AG04450 (cell line): ENCODE measurements around the gene COPS3. TPM values are rescaled to one million over a fixed set of nuclear protein-coding genes. Genes with fewer than 3 reads are reported as not detected.
"Not testable (repeated sequence)": the region's sequence is repeated elsewhere in the genome, so short reads cannot be mapped to it uniquely, and the experiment has no call there.

ENCODE experiments used
- CTCF ChIA-PET: fragments of 300-600, 350-600 bp; formaldehyde crosslinking; extraction: SDS; loops from one replicate; lab custom pipeline; 2022; ENCODE audit warnings: antibody characterized with exemption, inconsistent platforms; lab: Charles Lee
- POLR2A ChIA-PET: fragments of 350-600 bp; formaldehyde crosslinking; extraction: SDS; loops from one replicate; lab custom pipeline; 2021; ENCODE audit warnings: antibody characterized with exemption, inconsistent platforms; lab: Yijun Ruan, JAX
- DNase-seq: peaks from one replicate; pipeline ENCODE4 v3.0.0-alpha.2; 2011; ENCODE audit warnings: low read depth, low spot score
- H3K27ac ChIP-seq: one replicate; pipeline ENCODE4 v1.5.1; 2012; ENCODE audit warnings: low read depth, low read length, control low read depth
- H3K27me3 ChIP-seq: one replicate; pipeline ENCODE4 v1.6.0; 2012; ENCODE audit warnings: low read length; ENCODE audit not compliant: control insufficient read depth, insufficient read depth
- H3K4me3 ChIP-seq: 2 replicates; pipeline ENCODE4 v1.5.1; 2011; ENCODE audit warnings: mild to moderate bottlenecking, low read depth, low read length, control low read depth
- H3K9me3 ChIP-seq: 2 replicates; pipeline ENCODE4 v1.5.1; 2012; ENCODE audit warnings: low read length; ENCODE audit not compliant: control insufficient read depth, insufficient read depth
- polyA plus RNA-seq: library from polyadenylated mRNA; depleted of rRNA; stranded (reverse); fragments of >200 nt; gene quantifications from 2 replicates; pipeline ENCODE4 v1.2.3, GENCODE V29; 2011
- TF ChIP-seq, protein P1 (sequence below): IDR thresholded peaks from 2 replicates; pipeline ENCODE4 v1.5.1; 2011; ENCODE audit warnings: low read depth, low read length, control low read depth, inconsistent platforms

Gene COPS3
- polyA plus RNA-seq, 1 experiment: 91.2 TPM

- DNase-seq: no peak
- H3K27me3 ChIP-seq: no peaks in the 10 kb centered on the region
- H3K4me3 ChIP-seq: no peak overlapping the region
- H3K9me3 ChIP-seq: no peaks in the 10 kb centered on the region
- ChIA-PET CTCF (interaction anchor here (0.6 to 1.4 kb wide), 2 partner anchors 10 to 841 kb away, joined by 8 to 13 read pairs; no protein-coding TSS in a partner anchor), POLR2A (no interaction called here)
- no peak overlapping the region for H3K27ac ChIP-seq
- TF ChIP-seq, protein P1, sequence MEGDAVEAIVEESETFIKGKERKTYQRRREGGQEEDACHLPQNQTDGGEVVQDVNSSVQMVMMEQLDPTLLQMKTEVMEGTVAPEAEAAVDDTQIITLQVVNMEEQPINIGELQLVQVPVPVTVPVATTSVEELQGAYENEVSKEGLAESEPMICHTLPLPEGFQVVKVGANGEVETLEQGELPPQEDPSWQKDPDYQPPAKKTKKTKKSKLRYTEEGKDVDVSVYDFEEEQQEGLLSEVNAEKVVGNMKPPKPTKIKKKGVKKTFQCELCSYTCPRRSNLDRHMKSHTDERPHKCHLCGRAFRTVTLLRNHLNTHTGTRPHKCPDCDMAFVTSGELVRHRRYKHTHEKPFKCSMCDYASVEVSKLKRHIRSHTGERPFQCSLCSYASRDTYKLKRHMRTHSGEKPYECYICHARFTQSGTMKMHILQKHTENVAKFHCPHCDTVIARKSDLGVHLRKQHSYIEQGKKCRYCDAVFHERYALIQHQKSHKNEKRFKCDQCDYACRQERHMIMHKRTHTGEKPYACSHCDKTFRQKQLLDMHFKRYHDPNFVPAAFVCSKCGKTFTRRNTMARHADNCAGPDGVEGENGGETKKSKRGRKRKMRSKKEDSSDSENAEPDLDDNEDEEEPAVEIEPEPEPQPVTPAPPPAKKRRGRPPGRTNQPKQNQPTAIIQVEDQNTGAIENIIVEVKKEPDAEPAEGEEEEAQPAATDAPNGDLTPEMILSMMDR: peak; percentile 29
Measured at GRCh38 chr17:17269926-17270773, 10.9 kb downstream of the COPS3 start.

DNA sequence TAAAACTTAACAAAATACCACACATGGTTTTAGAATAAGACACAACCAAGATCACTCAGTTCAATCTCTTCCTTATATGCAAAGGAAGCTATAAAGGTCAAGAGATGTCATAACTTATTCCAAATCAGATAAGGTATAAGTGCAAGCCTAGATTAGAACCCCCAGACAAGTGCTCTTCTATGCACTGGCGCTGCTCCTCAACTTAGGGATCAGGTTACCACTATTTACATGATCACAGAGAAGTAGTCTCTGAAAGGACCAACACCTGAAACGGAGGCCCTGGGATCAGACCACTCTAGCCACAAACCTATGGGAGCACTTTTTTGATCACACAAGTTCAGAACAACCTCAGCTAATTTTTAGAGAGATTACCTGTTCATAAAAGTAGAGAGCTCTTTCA, 16.6 kb downstream of the COPS3 start:
- Histone ChIP-seq H3K27ac (no peak overlapping the region), H3K27me3 (no peaks in the 10 kb centered on the region), H3K9me3 (no peaks in the 10 kb centered on the region), H3K4me3 (no peak overlapping the region)
- TF ChIP-seq, protein P1: no peak
- POLR2A ChIA-PET: no interaction called here
- DNase-seq: no peak
- CTCF ChIA-PET: no interaction called here

DNA sequence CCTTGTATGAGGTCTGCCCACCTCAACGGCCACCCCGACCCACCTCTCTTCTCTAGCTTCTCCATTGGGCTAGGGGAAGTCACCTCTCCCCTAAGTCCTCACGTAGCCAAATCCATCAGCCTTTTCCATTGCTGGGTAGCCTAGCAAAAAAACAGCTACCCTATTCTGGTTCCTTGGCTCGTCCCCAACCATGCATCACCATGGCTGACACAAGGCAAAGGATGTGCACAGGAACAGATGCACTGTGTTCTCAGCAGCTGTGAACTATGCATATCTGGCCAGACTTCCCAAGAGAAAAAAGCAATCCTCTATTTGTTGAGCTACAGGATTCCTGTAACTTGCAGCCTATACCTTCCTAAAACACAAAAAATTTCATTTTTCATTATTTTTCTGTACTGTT, 22.0 kb downstream of the COPS3 start:
- DNase-seq: no peak
- no peak overlapping the region for H3K27ac ChIP-seq
- H3K27me3 ChIP-seq: no peaks in the 10 kb centered on the region
- H3K4me3 ChIP-seq: no peak overlapping the region
- CTCF ChIA-PET: no interaction called here
- H3K9me3 ChIP-seq: no peaks in the 10 kb centered on the region
- TF ChIP-seq, protein P1: no peak
- POLR2A ChIA-PET: interaction anchor here (1.2 kb wide), 1 partner anchor 22 kb away, joined by 3 read pairs; the partner anchor contains the start of gene COPS3

- Histone ChIP-seq H3K27ac (no peak overlapping the region), H3K9me3 (no peaks in the 10 kb centered on the region), H3K4me3 (no peak overlapping the region), H3K27me3 (no peaks in the 10 kb centered on the region)
- no peak for DNase-seq
- TF ChIP-seq, protein P1: no peak
- POLR2A ChIA-PET: no interaction called here
- CTCF ChIA-PET: interaction anchor here (0.7 kb wide), 1 partner anchor 98 kb away, joined by 3 read pairs; no protein-coding TSS in a partner anchor
Measured at GRCh38 chr17:17258011-17258410, 23.0 kb downstream of the COPS3 start.

GRCh38 chr17:17256316-17256715, 24.7 kb downstream of the COPS3 start:
- ChIA-PET CTCF (no interaction called here), POLR2A (interaction anchor here (0.6 kb wide), 1 partner anchor 19 kb away, joined by 5 read pairs; the partner anchor contains the start of gene FLCN)
- Histone ChIP-seq H3K9me3 (no peaks in the 10 kb centered on the region), H3K27ac (no peak overlapping the region), H3K4me3 (no peak overlapping the region), H3K27me3 (no peaks in the 10 kb centered on the region)
- no peak for DNase-seq
- TF ChIP-seq, protein P1: no peak

DNA sequence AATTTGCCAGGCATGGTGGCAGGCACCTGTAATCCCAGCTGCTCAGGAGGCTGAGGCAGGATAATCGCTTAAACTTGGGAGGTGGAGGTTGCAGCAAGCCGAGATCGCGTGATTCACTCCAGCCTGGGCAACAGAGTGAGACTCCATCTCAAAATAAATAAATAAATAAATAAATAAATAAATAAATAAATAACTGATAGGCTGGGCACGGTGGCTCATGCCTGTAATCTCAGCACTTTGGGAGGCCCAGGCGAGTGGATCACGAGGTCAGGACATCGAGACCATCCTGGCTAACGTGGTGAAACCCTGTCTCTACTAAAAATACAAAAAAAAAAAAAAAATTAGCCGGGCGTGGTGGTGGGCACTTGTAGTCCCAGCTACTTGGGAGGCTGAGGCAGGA, 25.4 kb downstream of the COPS3 start:
- H3K4me3 ChIP-seq, H3K27me3 ChIP-seq, CTCF ChIA-PET, H3K9me3 ChIP-seq, DNase-seq, H3K27ac ChIP-seq, POLR2A ChIA-PET: not testable (repeated sequence)
